GM23338 (cell line): ENCODE measurements around the gene MESP2.

Experiments
- CREB1 ChIP-seq: fragments of 250-450 bp; sonication (Bioruptor Pico); IDR thresholded peaks from 2 replicates; pipeline ENCODE4 v1.5.0; 2020; ENCODE audit warnings: low read depth, mild to moderate bottlenecking, moderate library complexity
- EZH2 ChIP-seq: fragments of 200-600 bp; sonication (generic); IDR thresholded peaks from one replicate; pipeline ENCODE4 v1.8.0; 2017; ENCODE audit warnings: antibody characterized with exemption, mild to moderate bottlenecking, low read depth; ENCODE audit not compliant: unreplicated experiment
- EZH2phosphoT487 ChIP-seq: fragments of 200-600 bp; sonication (generic); IDR thresholded peaks from one replicate; pipeline ENCODE4 v1.8.1; 2018; ENCODE audit warnings: antibody characterized with exemption; ENCODE audit not compliant: unreplicated experiment
- JUNB ChIP-seq: IDR thresholded peaks from one replicate; pipeline ENCODE4 v1.6.1; 2016; ENCODE audit warnings: antibody characterized with exemption; ENCODE audit not compliant: unreplicated experiment
- NANOG ChIP-seq: IDR thresholded peaks from 2 replicates; pipeline ENCODE4 v1.6.1; 2016; ENCODE audit warnings: antibody characterized with exemption, borderline replicate concordance
- POLR2AphosphoS5 ChIP-seq: IDR thresholded peaks from 2 replicates; pipeline ENCODE4 v1.6.1; 2016; ENCODE audit warnings: antibody characterized with exemption, low read depth
- STAT1 ChIP-seq: IDR thresholded peaks from one replicate; pipeline ENCODE4 v1.6.1; 2016; ENCODE audit warnings: antibody characterized with exemption; ENCODE audit not compliant: unreplicated experiment
- ZNF331 ChIP-seq: fragments of 250-450 bp; sonication (Bioruptor Pico); IDR thresholded peaks from 2 replicates; pipeline ENCODE4 v1.5.0; 2020; ENCODE audit warnings: low read depth, mild to moderate bottlenecking, moderate library complexity
- TF ChIP-seq, protein P1 (sequence below), 2 experiments: fragments of 200-600 bp in 1 of 2; sonication (generic) in 1 of 2; conservative IDR thresholded peaks; 2 replicates each; pipeline versions ENCODE4 v1.5.1 to v1.6.1; 2016 to 2017; ENCODE audit warnings: antibody characterized with exemption in 2 of 2, low read depth in 2 of 2, mild to moderate bottlenecking in 2 of 2, moderate library complexity in 1 of 2
- TF ChIP-seq, protein P2 (sequence below): IDR thresholded peaks from one replicate; pipeline ENCODE4 v1.6.1; 2018; ENCODE audit warnings: antibody characterized with exemption; ENCODE audit not compliant: unreplicated experiment
- TF ChIP-seq, protein P3 (sequence below): fragments of 250-450 bp; sonication (Bioruptor Pico); IDR thresholded peaks from 2 replicates; pipeline ENCODE4 v1.5.0; 2020; ENCODE audit warnings: mild to moderate bottlenecking, moderate library complexity
- TF ChIP-seq, protein P4 (sequence below): IDR thresholded peaks from 2 replicates; pipeline ENCODE4 v1.6.1; 2016; ENCODE audit warnings: antibody characterized with exemption

- TF ChIP-seq CREB1 (CRISPR knock-in tag) (no peak), EZH2 (no peak), POLR2AphosphoS5 (no peak), EZH2phosphoT487 (no peak), NANOG (no peak), STAT1 (no peak), JUNB (no peak), ZNF331 (CRISPR knock-in tag) (no peak)
- TF ChIP-seq, protein P1, sequence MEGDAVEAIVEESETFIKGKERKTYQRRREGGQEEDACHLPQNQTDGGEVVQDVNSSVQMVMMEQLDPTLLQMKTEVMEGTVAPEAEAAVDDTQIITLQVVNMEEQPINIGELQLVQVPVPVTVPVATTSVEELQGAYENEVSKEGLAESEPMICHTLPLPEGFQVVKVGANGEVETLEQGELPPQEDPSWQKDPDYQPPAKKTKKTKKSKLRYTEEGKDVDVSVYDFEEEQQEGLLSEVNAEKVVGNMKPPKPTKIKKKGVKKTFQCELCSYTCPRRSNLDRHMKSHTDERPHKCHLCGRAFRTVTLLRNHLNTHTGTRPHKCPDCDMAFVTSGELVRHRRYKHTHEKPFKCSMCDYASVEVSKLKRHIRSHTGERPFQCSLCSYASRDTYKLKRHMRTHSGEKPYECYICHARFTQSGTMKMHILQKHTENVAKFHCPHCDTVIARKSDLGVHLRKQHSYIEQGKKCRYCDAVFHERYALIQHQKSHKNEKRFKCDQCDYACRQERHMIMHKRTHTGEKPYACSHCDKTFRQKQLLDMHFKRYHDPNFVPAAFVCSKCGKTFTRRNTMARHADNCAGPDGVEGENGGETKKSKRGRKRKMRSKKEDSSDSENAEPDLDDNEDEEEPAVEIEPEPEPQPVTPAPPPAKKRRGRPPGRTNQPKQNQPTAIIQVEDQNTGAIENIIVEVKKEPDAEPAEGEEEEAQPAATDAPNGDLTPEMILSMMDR (conservative IDR thresholded peaks at IDR 0.05; ENCODE audit: low read depth in 2 of 2): no peak
- TF ChIP-seq, protein P2, sequence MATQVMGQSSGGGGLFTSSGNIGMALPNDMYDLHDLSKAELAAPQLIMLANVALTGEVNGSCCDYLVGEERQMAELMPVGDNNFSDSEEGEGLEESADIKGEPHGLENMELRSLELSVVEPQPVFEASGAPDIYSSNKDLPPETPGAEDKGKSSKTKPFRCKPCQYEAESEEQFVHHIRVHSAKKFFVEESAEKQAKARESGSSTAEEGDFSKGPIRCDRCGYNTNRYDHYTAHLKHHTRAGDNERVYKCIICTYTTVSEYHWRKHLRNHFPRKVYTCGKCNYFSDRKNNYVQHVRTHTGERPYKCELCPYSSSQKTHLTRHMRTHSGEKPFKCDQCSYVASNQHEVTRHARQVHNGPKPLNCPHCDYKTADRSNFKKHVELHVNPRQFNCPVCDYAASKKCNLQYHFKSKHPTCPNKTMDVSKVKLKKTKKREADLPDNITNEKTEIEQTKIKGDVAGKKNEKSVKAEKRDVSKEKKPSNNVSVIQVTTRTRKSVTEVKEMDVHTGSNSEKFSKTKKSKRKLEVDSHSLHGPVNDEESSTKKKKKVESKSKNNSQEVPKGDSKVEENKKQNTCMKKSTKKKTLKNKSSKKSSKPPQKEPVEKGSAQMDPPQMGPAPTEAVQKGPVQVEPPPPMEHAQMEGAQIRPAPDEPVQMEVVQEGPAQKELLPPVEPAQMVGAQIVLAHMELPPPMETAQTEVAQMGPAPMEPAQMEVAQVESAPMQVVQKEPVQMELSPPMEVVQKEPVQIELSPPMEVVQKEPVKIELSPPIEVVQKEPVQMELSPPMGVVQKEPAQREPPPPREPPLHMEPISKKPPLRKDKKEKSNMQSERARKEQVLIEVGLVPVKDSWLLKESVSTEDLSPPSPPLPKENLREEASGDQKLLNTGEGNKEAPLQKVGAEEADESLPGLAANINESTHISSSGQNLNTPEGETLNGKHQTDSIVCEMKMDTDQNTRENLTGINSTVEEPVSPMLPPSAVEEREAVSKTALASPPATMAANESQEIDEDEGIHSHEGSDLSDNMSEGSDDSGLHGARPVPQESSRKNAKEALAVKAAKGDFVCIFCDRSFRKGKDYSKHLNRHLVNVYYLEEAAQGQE: no peak
- TF ChIP-seq, protein P3, sequence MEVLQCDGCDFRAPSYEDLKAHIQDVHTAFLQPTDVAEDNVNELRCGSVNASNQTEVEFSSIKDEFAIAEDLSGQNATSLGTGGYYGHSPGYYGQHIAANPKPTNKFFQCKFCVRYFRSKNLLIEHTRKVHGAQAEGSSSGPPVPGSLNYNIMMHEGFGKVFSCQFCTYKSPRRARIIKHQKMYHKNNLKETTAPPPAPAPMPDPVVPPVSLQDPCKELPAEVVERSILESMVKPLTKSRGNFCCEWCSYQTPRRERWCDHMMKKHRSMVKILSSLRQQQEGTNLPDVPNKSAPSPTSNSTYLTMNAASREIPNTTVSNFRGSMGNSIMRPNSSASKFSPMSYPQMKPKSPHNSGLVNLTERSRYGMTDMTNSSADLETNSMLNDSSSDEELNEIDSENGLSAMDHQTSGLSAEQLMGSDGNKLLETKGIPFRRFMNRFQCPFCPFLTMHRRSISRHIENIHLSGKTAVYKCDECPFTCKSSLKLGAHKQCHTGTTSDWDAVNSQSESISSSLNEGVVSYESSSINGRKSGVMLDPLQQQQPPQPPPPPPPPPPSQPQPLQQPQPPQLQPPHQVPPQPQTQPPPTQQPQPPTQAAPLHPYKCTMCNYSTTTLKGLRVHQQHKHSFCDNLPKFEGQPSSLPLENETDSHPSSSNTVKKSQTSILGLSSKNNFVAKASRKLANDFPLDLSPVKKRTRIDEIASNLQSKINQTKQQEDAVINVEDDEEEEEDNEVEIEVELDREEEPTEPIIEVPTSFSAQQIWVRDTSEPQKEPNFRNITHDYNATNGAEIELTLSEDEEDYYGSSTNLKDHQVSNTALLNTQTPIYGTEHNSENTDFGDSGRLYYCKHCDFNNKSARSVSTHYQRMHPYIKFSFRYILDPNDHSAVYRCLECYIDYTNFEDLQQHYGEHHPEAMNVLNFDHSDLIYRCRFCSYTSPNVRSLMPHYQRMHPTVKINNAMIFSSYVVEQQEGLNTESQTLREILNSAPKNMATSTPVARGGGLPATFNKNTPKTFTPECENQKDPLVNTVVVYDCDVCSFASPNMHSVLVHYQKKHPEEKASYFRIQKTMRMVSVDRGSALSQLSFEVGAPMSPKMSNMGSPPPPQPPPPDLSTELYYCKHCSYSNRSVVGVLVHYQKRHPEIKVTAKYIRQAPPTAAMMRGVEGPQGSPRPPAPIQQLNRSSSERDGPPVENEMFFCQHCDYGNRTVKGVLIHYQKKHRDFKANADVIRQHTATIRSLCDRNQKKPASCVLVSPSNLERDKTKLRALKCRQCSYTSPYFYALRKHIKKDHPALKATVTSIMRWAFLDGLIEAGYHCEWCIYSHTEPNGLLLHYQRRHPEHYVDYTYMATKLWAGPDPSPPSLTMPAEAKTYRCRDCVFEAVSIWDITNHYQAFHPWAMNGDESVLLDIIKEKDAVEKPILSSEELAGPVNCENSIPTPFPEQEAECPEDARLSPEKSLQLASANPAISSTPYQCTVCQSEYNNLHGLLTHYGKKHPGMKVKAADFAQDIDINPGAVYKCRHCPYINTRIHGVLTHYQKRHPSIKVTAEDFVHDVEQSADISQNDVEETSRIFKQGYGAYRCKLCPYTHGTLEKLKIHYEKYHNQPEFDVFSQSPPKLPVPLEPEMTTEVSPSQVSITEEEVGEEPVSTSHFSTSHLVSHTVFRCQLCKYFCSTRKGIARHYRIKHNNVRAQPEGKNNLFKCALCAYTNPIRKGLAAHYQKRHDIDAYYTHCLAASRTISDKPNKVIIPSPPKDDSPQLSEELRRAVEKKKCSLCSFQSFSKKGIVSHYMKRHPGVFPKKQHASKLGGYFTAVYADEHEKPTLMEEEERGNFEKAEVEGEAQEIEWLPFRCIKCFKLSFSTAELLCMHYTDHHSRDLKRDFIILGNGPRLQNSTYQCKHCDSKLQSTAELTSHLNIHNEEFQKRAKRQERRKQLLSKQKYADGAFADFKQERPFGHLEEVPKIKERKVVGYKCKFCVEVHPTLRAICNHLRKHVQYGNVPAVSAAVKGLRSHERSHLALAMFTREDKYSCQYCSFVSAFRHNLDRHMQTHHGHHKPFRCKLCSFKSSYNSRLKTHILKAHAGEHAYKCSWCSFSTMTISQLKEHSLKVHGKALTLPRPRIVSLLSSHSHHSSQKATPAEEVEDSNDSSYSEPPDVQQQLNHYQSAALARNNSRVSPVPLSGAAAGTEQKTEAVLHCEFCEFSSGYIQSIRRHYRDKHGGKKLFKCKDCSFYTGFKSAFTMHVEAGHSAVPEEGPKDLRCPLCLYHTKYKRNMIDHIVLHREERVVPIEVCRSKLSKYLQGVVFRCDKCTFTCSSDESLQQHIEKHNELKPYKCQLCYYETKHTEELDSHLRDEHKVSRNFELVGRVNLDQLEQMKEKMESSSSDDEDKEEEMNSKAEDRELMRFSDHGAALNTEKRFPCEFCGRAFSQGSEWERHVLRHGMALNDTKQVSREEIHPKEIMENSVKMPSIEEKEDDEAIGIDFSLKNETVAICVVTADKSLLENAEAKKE (CRISPR knock-in tag): no peak
- TF ChIP-seq, protein P4, sequence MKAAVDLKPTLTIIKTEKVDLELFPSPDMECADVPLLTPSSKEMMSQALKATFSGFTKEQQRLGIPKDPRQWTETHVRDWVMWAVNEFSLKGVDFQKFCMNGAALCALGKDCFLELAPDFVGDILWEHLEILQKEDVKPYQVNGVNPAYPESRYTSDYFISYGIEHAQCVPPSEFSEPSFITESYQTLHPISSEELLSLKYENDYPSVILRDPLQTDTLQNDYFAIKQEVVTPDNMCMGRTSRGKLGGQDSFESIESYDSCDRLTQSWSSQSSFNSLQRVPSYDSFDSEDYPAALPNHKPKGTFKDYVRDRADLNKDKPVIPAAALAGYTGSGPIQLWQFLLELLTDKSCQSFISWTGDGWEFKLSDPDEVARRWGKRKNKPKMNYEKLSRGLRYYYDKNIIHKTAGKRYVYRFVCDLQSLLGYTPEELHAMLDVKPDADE: no peak
Measured at GRCh38 chr15:89822026-89822425, 45.9 kb downstream of the MESP2 start.
